ENCODE measurements around the gene KRTAP5-4. TPM values are rescaled to one million over a fixed set of nuclear protein-coding genes. Genes with fewer than 3 reads are reported as not detected.

The KRTAP5-4 gene
- total and polyA plus RNA-seq, 2 donors (not counting 1 experiment from before 2014, with no cell fraction given): not detected

GRCh38 chr11:1667906-1668305, 46.0 kb upstream of the KRTAP5-4 start:
- DNase-seq (no peak), ATAC-seq (ENCODE audit: low read depth) (no peak)
- no peak overlapping the region for H3K9ac ChIP-seq (ENCODE audit: low read length)
- no peak overlapping the region for H3K27ac ChIP-seq (ENCODE audit: low read length in 2 of 2)
- no peaks in the 10 kb centered on the region for H3K79me2 ChIP-seq (ENCODE audit: control insufficient read depth, insufficient read depth, low read length)
- H3K9me3 ChIP-seq (ENCODE audit: control extremely low read depth in 1 of 3, control insufficient read depth in 2 of 3, insufficient read depth in 1 of 3, low read length in 2 of 3): peaks cover 0 to 9% (median 0%) of the 10 kb centered on the region in 3 donors
- H4K20me1 ChIP-seq (ENCODE audit: control insufficient read depth, insufficient read depth, low read length, poor library complexity, severe bottlenecking): no peaks in the 10 kb centered on the region
- CTCF ChIA-PET: no interaction called here
- no peak for TF ChIP-seq EZH2 (IDR thresholded peaks at IDR 0.05; ENCODE audit: borderline replicate concordance, insufficient read depth, low read depth, low read length, poor library complexity, severe bottlenecking)
- TF ChIP-seq, protein P1, sequence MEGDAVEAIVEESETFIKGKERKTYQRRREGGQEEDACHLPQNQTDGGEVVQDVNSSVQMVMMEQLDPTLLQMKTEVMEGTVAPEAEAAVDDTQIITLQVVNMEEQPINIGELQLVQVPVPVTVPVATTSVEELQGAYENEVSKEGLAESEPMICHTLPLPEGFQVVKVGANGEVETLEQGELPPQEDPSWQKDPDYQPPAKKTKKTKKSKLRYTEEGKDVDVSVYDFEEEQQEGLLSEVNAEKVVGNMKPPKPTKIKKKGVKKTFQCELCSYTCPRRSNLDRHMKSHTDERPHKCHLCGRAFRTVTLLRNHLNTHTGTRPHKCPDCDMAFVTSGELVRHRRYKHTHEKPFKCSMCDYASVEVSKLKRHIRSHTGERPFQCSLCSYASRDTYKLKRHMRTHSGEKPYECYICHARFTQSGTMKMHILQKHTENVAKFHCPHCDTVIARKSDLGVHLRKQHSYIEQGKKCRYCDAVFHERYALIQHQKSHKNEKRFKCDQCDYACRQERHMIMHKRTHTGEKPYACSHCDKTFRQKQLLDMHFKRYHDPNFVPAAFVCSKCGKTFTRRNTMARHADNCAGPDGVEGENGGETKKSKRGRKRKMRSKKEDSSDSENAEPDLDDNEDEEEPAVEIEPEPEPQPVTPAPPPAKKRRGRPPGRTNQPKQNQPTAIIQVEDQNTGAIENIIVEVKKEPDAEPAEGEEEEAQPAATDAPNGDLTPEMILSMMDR (IDR thresholded peaks at IDR 0.05): no peak
- POLR2A ChIA-PET: no interaction called here
- no peak overlapping the region for H3K4me2 ChIP-seq (replicated peaks; ENCODE audit: low read depth, low read length, poor library complexity, severe bottlenecking)
- no peaks in the 10 kb centered on the region for H3K36me3 ChIP-seq (replicated peaks in 1 of 2; ENCODE audit: control extremely low read depth in 1 of 2, control insufficient read depth in 1 of 2, extremely low read depth in 1 of 2, insufficient read depth in 2 of 2, low read length in 1 of 2)
- WGBS (ENCODE audit: insufficient coverage): 64% methylated on average over 16 of the region's 16 CpGs
- Mint-ChIP-seq H3K27ac (no peak overlapping the region), H3K9me3 (ENCODE audit: insufficient read depth) (no peaks in the 10 kb centered on the region), H3K27me3 (peaks cover 20% of the 10 kb centered on the region), H3K4me1 (no peaks in the 10 kb centered on the region), H3K4me3 (no peak overlapping the region)
- peaks cover 0 to 16% (median 2%) of the 10 kb centered on the region in 4 experiments for H3K27me3 ChIP-seq (replicated peaks in 1 of 4; ENCODE audit: control extremely low read depth in 1 of 4, control insufficient read depth in 3 of 4, insufficient read depth in 4 of 4, low read length in 3 of 4)
- no peaks in the 10 kb centered on the region for H3K4me1 ChIP-seq (ENCODE audit: control insufficient read depth in 2 of 2, insufficient read depth in 2 of 2, low read length in 2 of 2)
- H2AFZ ChIP-seq (ENCODE audit: insufficient read depth, low read depth, low read length, poor library complexity, severe bottlenecking): no peak overlapping the region
- intact Hi-C loops (cut with micrococcal nuclease): no loop called here
- no peak overlapping the region for H3K4me3 ChIP-seq (ENCODE audit: control extremely low read depth in 1 of 5, extremely low read depth in 1 of 5, insufficient read depth in 1 of 5, low read depth in 2 of 5, low read length in 4 of 5)

DNA sequence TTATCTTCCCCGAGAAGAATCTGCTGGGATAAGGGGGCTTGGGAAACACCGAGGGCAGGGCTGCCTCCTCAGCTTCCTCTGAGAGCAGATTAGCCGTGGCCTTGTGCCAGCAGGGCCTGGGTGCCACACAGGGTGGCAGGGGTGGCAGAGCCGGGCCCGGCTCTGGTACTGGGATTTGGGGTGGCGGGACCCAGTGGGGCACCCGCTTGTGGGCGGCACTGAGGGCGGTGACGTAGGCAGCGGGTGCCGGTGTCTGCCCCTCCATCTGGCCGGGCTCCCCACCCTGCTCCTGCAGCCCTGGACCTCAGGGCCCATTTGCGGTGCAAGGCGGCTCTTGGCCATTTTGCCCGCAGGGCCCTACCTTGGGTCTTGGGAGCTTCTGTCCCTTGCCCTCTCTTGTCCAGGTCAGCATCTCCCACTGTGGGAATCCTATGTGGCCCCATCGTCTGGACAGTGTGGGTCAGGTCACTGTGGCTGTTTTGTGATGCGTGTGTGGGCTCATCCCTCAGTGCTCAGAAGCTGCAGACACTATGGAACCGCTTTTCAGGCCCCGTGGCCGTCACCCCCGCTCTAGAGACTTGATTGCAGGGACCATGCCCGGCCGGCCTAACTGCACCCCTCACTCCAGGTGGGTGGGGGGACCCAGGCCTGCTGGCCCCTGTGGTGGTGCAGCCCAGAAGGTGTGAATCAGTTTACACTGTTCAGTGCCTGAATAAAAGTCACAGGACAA, 45.3 kb upstream of the KRTAP5-4 start:
- H3K9ac ChIP-seq (ENCODE audit: low read length): no peak overlapping the region
- ATAC-seq (ENCODE audit: low read depth): no peak
- DNase-seq: no peak
- H2AFZ ChIP-seq (ENCODE audit: insufficient read depth, low read depth, low read length, poor library complexity, severe bottlenecking): no peak overlapping the region
- H3K4me3 Mint-ChIP-seq: no peak overlapping the region
- H3K4me1 Mint-ChIP-seq: no peaks in the 10 kb centered on the region
- CTCF ChIA-PET: no interaction called here
- H3K36me3 ChIP-seq (replicated peaks in 1 of 2; ENCODE audit: control extremely low read depth in 1 of 2, control insufficient read depth in 1 of 2, extremely low read depth in 1 of 2, insufficient read depth in 2 of 2, low read length in 1 of 2): no peaks in the 10 kb centered on the region
- H3K79me2 ChIP-seq (ENCODE audit: control insufficient read depth, insufficient read depth, low read length): no peaks in the 10 kb centered on the region
- H3K4me1 ChIP-seq (ENCODE audit: control insufficient read depth in 2 of 2, insufficient read depth in 2 of 2, low read length in 2 of 2): no peaks in the 10 kb centered on the region
- H3K4me3 ChIP-seq (ENCODE audit: control extremely low read depth in 1 of 5, extremely low read depth in 1 of 5, insufficient read depth in 1 of 5, low read depth in 2 of 5, low read length in 4 of 5): no peak overlapping the region
- no peak for TF ChIP-seq EZH2 (IDR thresholded peaks at IDR 0.05; ENCODE audit: borderline replicate concordance, insufficient read depth, low read depth, low read length, poor library complexity, severe bottlenecking)
- TF ChIP-seq, protein P1 (IDR thresholded peaks at IDR 0.05): no peak
- H3K4me2 ChIP-seq (replicated peaks; ENCODE audit: low read depth, low read length, poor library complexity, severe bottlenecking): no peak overlapping the region
- no peak overlapping the region for H3K27ac Mint-ChIP-seq
- H3K27ac ChIP-seq (ENCODE audit: low read length in 2 of 2): no peak overlapping the region
- peaks cover 0 to 9% (median 0%) of the 10 kb centered on the region in 3 donors for H3K9me3 ChIP-seq (ENCODE audit: control extremely low read depth in 1 of 3, control insufficient read depth in 2 of 3, insufficient read depth in 1 of 3, low read length in 2 of 3)
- peaks cover 0 to 16% (median 2%) of the 10 kb centered on the region in 4 experiments for H3K27me3 ChIP-seq (replicated peaks in 1 of 4; ENCODE audit: control extremely low read depth in 1 of 4, control insufficient read depth in 3 of 4, insufficient read depth in 4 of 4, low read length in 3 of 4)
- 91% methylated on average over 21 of the region's 24 CpGs for WGBS (ENCODE audit: insufficient coverage)
- peaks cover 20% of the 10 kb centered on the region for H3K27me3 Mint-ChIP-seq
- no peaks in the 10 kb centered on the region for H3K9me3 Mint-ChIP-seq (ENCODE audit: insufficient read depth)
- intact Hi-C loops (cut with micrococcal nuclease): no loop called here
- POLR2A ChIA-PET: no interaction called here
- H4K20me1 ChIP-seq (ENCODE audit: control insufficient read depth, insufficient read depth, low read length, poor library complexity, severe bottlenecking): no peaks in the 10 kb centered on the region

All from B cell (primary cell).